HG03432 (cell line): Measurements from ENCODE around the gene IGLL5.
"Not testable (repeated sequence)": the region's sequence is repeated elsewhere in the genome, so short reads cannot be mapped to it uniquely, and the experiment has no call there.

ENCODE experiments used
- ATAC-seq: cut with Tn5 transposase; IDR thresholded peaks from one replicate; pipeline ENCODE4 v1.9.1; 2021; ENCODE audit warnings: mild to moderate bottlenecking, moderate library complexity; ENCODE audit not compliant: unreplicated experiment

The IGLL5 gene

DNA sequence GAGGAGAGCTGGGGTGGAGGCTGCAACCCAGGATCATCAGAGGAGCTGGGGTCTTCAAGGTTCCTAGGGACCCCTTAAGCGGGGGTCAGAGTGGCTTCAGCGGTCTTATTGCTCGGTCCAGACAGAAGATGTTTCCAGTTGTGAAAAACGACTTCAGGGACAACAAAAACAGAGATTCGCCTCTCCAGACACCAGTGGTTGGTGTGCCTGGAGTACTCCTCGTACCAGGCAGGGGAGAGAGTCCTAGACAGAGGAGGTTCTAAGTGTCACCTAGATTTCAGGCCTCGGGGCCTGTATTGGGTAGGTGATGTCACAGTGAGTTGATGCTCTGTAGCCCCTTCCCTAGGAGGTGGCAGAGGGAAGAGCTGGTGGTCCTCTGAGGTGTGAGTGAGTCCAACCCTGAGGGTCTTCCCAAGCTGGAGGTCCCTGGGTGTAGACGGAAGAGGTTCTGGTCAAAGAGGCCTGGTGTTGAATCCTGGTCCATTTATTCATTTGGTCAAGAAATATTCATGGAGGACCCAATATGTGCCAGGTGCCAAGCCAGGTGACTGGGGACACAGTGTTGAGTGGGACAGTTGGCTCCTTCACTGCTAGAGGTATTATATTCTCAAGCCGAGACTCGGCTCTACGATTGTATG, 4.4 kb upstream of the IGLL5 start:
- ATAC-seq = no peak

DNA sequence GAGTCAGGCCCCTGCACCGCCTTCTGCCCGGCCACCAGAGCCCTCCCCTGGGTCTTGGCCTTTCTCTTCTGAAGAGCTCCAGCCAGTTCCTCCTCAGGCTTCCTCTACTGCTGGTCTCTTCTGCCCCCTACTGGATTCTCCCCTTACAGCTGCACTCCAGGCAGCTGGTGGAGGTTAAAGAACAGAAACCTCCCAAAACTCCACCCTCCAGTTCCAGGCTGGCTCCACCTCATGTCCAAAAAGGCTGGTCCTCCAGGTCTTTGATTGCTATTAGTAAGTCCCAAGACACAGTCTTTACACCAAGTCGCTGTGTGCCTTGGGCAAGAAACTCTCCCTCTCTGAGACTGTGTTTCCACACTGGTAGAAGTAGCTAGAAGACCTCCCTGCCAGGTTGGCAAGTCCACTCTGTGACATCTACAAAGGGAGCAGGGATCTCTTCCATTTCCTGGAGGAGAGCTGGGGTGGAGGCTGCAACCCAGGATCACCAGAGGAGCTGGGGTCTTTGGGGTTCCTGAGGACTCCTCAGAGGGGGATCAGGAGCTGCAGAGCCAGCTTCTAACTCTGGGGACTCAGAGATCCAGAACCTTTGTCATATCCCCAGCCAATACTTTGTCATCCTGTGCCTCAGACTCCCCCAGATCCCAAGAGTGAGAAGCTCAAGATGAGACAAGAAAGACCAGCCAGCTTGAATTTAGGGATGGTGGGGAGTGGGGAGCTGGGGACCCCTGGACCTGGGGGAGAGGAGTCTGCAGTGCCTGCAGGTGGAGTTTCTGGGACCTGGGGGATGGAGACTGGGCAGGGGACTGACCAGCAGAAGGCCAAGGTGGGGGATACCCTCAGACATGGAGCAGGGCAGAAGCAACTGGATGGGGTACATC, 3.4 kb upstream of the IGLL5 start:
- ATAC-seq = peak; percentile 35

DNA sequence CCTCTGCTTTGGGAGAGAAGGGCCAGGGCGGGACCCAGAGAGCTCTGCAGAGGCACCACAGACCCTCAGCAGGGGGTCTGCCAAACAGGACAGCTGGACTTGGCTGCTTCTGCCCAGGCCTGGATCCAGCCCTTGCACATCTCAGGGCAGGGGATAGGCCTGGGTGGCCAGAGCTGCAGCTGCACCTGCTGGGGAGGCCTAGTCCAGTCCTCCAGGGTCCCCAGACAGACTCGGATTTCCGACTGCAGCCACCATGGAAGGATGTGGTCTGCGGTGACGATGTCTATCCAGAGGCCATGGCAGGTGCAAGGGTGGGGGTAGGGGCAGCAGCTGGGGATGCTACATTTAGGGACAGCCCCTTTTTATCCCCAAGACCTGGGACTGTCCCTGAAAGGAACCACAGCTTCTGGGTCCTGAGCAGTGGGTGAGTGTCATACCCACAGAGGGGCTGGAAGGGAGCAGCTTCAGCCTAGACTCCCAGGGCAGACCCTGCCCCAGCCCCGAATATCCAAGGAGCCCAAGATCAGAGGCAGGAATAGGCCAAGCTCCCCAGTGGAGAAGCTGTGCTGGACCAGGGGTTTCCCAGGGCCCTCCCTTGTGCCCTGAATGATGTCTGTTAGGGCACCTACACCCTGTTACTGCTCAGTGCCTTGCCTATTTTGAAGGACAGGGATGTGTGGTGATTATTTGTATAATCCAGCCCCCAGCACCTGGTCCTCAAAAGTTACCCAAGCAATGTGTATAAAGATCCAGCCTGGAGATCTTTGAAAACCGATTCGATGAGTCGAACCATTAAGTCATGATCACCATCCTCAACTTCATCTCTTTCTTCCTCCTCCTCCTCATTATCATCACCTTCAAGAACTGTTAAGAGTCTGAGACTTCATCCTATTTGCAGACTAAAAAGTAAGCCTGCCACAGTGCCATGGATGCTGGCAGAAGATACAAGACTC, 2.5 kb upstream of the IGLL5 start:
- ATAC-seq = peak; percentile 71

- no peak for ATAC-seq
Measured at GRCh38 chr22:22886546-22886945, 1.1 kb upstream of the IGLL5 start.

DNA sequence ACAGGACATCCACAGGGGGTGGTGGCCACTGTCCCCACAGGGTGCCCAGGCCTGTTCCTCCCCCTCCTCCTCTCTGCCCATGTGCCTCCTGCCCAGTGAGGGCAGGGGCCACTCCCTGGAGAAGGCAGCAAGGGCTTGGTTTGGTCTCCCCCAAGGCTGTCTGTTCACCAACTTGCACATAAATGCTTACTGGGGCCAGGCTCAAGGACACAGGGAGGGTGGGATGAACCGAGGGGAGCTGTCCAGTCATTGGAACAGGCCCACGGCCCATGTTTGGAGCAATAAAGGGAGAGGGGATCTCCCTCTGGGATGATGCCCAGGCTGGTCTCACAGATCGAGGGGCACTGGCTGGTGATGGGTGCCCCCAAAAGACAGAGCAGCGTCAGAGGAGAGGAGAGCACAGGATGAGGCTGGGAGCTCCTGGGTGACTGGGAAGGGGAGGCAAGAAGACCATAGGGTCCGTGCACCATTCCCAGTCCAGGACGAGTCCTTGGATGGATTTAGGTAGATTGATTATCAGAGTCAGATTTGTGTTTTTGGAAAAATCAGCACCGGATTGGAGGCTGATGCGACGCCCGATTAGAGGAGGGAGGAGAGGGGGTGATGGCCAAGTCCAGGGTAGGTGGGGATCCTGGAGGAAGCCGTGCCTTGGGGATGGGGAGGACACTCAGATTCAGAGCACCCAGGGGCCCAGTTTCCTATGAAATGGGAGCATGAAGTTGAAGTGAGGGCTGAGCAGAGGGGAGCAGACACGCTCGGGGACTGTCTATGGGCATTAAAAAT, 1.1 kb downstream of the IGLL5 start:
- ATAC-seq = no peak

DNA sequence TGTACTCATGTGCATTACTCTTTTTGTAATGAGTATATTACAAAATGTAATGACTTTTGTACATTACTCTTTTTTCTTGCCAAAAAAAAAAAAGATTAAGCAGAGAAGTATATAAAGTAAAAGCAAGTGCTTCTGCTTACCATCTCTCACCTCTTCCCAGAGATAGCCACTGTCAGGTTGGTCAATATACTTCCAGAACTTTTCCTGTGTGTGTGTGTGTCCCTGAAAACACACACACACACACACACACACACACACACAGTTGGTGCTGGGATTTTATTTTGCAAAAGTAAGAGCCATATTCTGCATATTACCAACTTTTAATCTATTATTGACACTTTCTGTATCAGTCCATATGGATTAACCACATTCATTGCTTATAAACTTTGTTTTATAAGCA, 2.5 kb downstream of the IGLL5 start:
- ATAC-seq = no peak

DNA sequence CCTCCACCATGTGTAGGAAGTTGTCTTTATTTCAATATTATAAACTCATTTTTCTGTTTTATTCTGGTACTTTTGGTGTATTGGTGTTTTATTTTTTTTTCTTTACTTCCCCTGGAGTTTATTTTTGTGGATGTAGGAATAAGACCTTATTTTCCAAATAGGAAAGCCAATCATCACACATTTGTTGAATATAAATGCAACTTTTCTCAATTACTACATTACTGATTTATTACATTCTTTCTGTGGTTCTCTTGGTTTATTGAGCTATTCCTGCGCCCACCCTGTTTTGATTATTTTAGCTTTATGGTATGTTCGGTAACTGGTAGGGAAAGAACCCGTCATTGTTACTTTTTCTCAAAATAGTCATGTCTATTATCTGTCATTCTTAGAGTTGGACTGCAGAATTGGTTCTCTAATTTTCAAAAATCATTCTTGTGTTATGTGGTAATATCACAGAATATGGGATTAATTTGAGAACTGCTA, 3.6 kb downstream of the IGLL5 start:
- ATAC-seq = no peak

GRCh38 chr22:22892096-22893052, 4.8 kb downstream of the IGLL5 start:
- no peak for ATAC-seq

GRCh38 chr22:22893077-22893805, 5.6 kb downstream of the IGLL5 start:
- no peak for ATAC-seq

GRCh38 chr22:22893891-22894739, 6.5 kb downstream of the IGLL5 start:
- no peak for ATAC-seq

- ATAC-seq = no peak
Measured at GRCh38 chr22:22894740-22895731, 7.4 kb downstream of the IGLL5 start.

- ATAC-seq = no peak
Measured at GRCh38 chr22:22895776-22896445, 8.3 kb downstream of the IGLL5 start.

DNA sequence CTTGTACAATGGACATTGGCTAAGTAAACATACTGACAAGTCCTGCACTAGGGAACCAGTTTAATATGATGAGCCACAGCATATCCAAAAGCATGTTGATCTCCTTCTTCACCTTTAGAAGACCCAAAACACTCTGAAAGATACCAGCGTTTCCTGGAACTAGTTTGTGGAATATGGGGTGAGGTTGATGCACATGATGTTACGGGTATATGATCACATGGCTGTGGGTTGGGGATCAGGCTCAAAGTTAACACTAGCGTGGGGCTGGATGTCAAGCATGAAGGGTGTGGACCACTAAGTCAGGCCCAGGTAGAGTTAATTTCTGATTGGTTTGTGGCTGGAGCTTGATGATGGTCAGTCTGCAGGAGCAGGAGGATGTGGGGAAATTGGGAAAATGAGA, 9.0 kb downstream of the IGLL5 start:
- no peak for ATAC-seq

- ATAC-seq = no peak
Measured at GRCh38 chr22:22897091-22897490, 9.5 kb downstream of the IGLL5 start.

- no peak for ATAC-seq
Measured at GRCh38 chr22:22897947-22898346, 10.3 kb downstream of the IGLL5 start.

GRCh38 chr22:22898411-22898950, 10.9 kb downstream of the IGLL5 start:
- not testable (repeated sequence) for ATAC-seq
